ENCODE data around the gene RBMX2.
A peak's percentile ranks its signal among the peaks of the same experiment; 100 is the strongest.
"Not testable (repeated sequence)": the region's sequence is repeated elsewhere in the genome, so short reads cannot be mapped to it uniquely, and the experiment has no call there.

The RBMX2 gene

GRCh38 chrX:130401415-130402207, at the start of gene RBMX2:
Gene RBMX2 (plus strand): TSS chrX:130401987. CDS start chrX:130402033, 46 bp downstream.
- peak; percentile 80 for DNase-seq

GRCh38 chrX:130352050-130352449, 49.7 kb upstream of the RBMX2 start:
- not testable (repeated sequence) for DNase-seq

- DNase-seq = no peak
These were observed 25.7 kb upstream of the RBMX2 start for GRCh38 chrX:130376077-130376476.

GRCh38 chrX:130378024-130378669, 23.6 kb upstream of the RBMX2 start:
- no peak for DNase-seq

- DNase-seq = no peak
These were observed 16.3 kb upstream of the RBMX2 start, which contains the start of gene GPR119 for GRCh38 chrX:130385520-130385919. Gene GPR119 (minus strand): TSS chrX:130385674. CDS start chrX:130385447, 227 bp downstream.

GRCh38 chrX:130386408-130386808, 15.4 kb upstream of the RBMX2 start:
- DNase-seq = no peak

GRCh38 chrX:130393451-130394074, 8.2 kb upstream of the RBMX2 start:
- no peak for DNase-seq

GRCh38 chrX:130395341-130395740, 6.4 kb upstream of the RBMX2 start:
- DNase-seq = no peak

GRCh38 chrX:130402208-130402684, 459 bp downstream of the RBMX2 start:
- DNase-seq = no peak

GRCh38 chrX:130413415-130413814, 11.6 kb downstream of the RBMX2 start:
- DNase-seq = no peak

- DNase-seq = no peak
These were observed 13.0 kb downstream of the RBMX2 start for GRCh38 chrX:130414800-130415199.

- DNase-seq = no peak
These were observed 13.4 kb downstream of the RBMX2 start for GRCh38 chrX:130415201-130415600.

GRCh38 chrX:130416785-130417184, 15.0 kb downstream of the RBMX2 start:
- DNase-seq = no peak

- no peak for DNase-seq
These were observed 16.3 kb downstream of the RBMX2 start for GRCh38 chrX:130418066-130418465.

GRCh38 chrX:130418740-130419139, 17.0 kb downstream of the RBMX2 start:
- no peak for DNase-seq

- DNase-seq = no peak
These were observed 17.5 kb downstream of the RBMX2 start for GRCh38 chrX:130419263-130419662.

GRCh38 chrX:130426531-130426930, 24.7 kb downstream of the RBMX2 start:
- no peak for DNase-seq

- not testable (repeated sequence) for DNase-seq
These were observed 27.4 kb downstream of the RBMX2 start for GRCh38 chrX:130429236-130429635.

GRCh38 chrX:130435937-130436336, 34.1 kb downstream of the RBMX2 start:
- DNase-seq = no peak

- DNase-seq = not testable (repeated sequence)
These were observed 36.2 kb downstream of the RBMX2 start for GRCh38 chrX:130437996-130438395.

GRCh38 chrX:130443875-130444274, 42.1 kb downstream of the RBMX2 start:
- no peak for DNase-seq

GRCh38 chrX:130444641-130445336, 43.0 kb downstream of the RBMX2 start:
- DNase-seq = no peak

GRCh38 chrX:130446974-130447373, 45.2 kb downstream of the RBMX2 start:
- no peak for DNase-seq
